Astrocyte of the spinal cord (primary cell): ENCODE measurements around the gene OOSP2.

Experiments
- DNase-seq: peaks from one replicate; pipeline ENCODE4 v3.0.0; 2011; ENCODE audit warnings: low read depth, low spot score
- H3K4me3 ChIP-seq: 2 replicates; pipeline ENCODE4 v1.5.1; 2011; ENCODE audit warnings: low read depth, mild to moderate bottlenecking, low read length, moderate library complexity
- CTCF ChIP-seq: IDR thresholded peaks from 2 replicates; pipeline ENCODE4 v1.5.1; 2012; ENCODE audit warnings: low read depth, mild to moderate bottlenecking, low read length, inconsistent platforms
- in situ Hi-C: cut with HindIII; loops from 2 replicates; pipeline ENCODE4 v1.10.0; 2017; ENCODE audit warnings: low sequenced_read_pairs

Gene OOSP2

GRCh38 chr11:60078745-60079144, 38.5 kb downstream of the OOSP2 start:
- in situ Hi-C loops: no loop called here
- H3K4me3 ChIP-seq: no peak overlapping the region
- no peak for DNase-seq
- no peak for TF ChIP-seq CTCF

- in situ Hi-C loops: no loop called here
- TF ChIP-seq CTCF: no peak
- H3K4me3 ChIP-seq: no peak overlapping the region
- no peak for DNase-seq
These were observed 40.3 kb downstream of the OOSP2 start for GRCh38 chr11:60080535-60080934.

- in situ Hi-C loops: no loop called here
- TF ChIP-seq CTCF: no peak
- DNase-seq: no peak
- H3K4me3 ChIP-seq: no peak overlapping the region
These were observed 44.5 kb downstream of the OOSP2 start for GRCh38 chr11:60084631-60085273.

GRCh38 chr11:60085909-60086308, 45.7 kb downstream of the OOSP2 start:
- no peak overlapping the region for H3K4me3 ChIP-seq
- no peak for TF ChIP-seq CTCF
- in situ Hi-C loops: no loop called here
- no peak for DNase-seq

GRCh38 chr11:60087239-60087638, 47.0 kb downstream of the OOSP2 start:
- TF ChIP-seq CTCF: no peak
- no peak for DNase-seq
- H3K4me3 ChIP-seq: no peak overlapping the region
- in situ Hi-C loops: no loop called here

- no peak for TF ChIP-seq CTCF
- in situ Hi-C loops: no loop called here
- no peak within 1 kb of the TSS for H3K4me3 ChIP-seq
- no peak for DNase-seq
These were observed 48.2 kb downstream of the OOSP2 start, which contains the start of gene MS4A2 for GRCh38 chr11:60088364-60088763. Gene MS4A2, plus strand, starts transcription at chr11:60088664. Its CDS starts 102 bp downstream, at chr11:60088766.
